EH (cell line): ENCODE data around the gene IRAK1.
A peak's percentile ranks its signal among the peaks of the same experiment; 100 is the strongest.
"Not testable (repeated sequence)": the region's sequence is repeated elsewhere in the genome, so short reads cannot be mapped to it uniquely, and the experiment has no call there.

ENCODE experiments used
- DNase-seq: peaks from one replicate; pipeline ENCODE4 v3.0.0-alpha.2; 2015; ENCODE audit warnings: low read depth

IRAK1 gene

GRCh38 chrX:153995504-153995903, 24.2 kb downstream of the IRAK1 start:
- no peak for DNase-seq

- DNase-seq = not testable (repeated sequence)
Observed at GRCh38 chrX:153994398-153994797, 25.3 kb downstream of the IRAK1 start.

GRCh38 chrX:153993978-153994377, 25.7 kb downstream of the IRAK1 start:
- no peak for DNase-seq

- no peak for DNase-seq
Observed at GRCh38 chrX:153993079-153993478, 26.6 kb downstream of the IRAK1 start.

GRCh38 chrX:153992180-153992579, 27.5 kb downstream of the IRAK1 start:
- DNase-seq = no peak

GRCh38 chrX:153991013-153991580, 28.6 kb downstream of the IRAK1 start:
- no peak for DNase-seq

- no peak for DNase-seq
Observed at GRCh38 chrX:153989973-153990655, 29.6 kb downstream of the IRAK1 start.

- DNase-seq = no peak
Observed at GRCh38 chrX:153988493-153988892, 31.2 kb downstream of the IRAK1 start.

- no peak for DNase-seq
Observed at GRCh38 chrX:153984351-153985178, 35.1 kb downstream of the IRAK1 start.

- no peak for DNase-seq
Observed at GRCh38 chrX:153983321-153983801, 36.3 kb downstream of the IRAK1 start.

GRCh38 chrX:153981771-153982533, 37.8 kb downstream of the IRAK1 start:
- DNase-seq = no peak

- no peak for DNase-seq
Observed at GRCh38 chrX:153981231-153981630, 38.5 kb downstream of the IRAK1 start.

GRCh38 chrX:153980394-153980793, 39.3 kb downstream of the IRAK1 start:
- not testable (repeated sequence) for DNase-seq

GRCh38 chrX:153974726-153975286, 44.9 kb downstream of the IRAK1 start:
- no peak for DNase-seq

GRCh38 chrX:153974003-153974725, 45.5 kb downstream of the IRAK1 start:
- no peak for DNase-seq

GRCh38 chrX:153973127-153974002, 46.3 kb downstream of the IRAK1 start:
- no peak for DNase-seq

GRCh38 chrX:153972368-153973126, 47.2 kb downstream of the IRAK1 start, which contains the start of gene TMEM187:
TMEM187 (plus strand) TSS chrX:153972754; CDS start chrX:153982063, 9,309 bp downstream.
- peak; percentile 84 for DNase-seq

GRCh38 chrX:153971450-153972367, 48.0 kb downstream of the IRAK1 start, which contains the start of gene HCFC1:
HCFC1 (minus strand) TSS chrX:153971818; CDS start chrX:153970840, 978 bp downstream.
- DNase-seq = peak; percentile 90
